ENCODE results near the gene EXOC7. TPM values are rescaled to one million over a fixed set of nuclear protein-coding genes. Genes with fewer than 3 reads are reported as not detected.

The EXOC7 gene
- total RNA-seq, 1 experiment from 2014 or later = 126 TPM

GRCh38 chr17:76079956-76080767 is 23.4 kb downstream of the EXOC7 start (continued):
- peak; percentile 58; the same call in 1 of the 2 replicates for TF ChIP-seq ZNF532 (CRISPR knock-in tag; IDR thresholded peaks at IDR 0.05; ENCODE audit: borderline replicate concordance)
- TF ChIP-seq E2F4 (CRISPR knock-in tag; IDR thresholded peaks at IDR 0.05; ENCODE audit: borderline replicate concordance, low read depth) = no peak
- no peak for TF ChIP-seq SOX15 (CRISPR knock-in tag; IDR thresholded peaks at IDR 0.05)
- no peak for TF ChIP-seq ZNF425 (CRISPR knock-in tag; conservative IDR thresholded peaks at IDR 0.05)
- TF ChIP-seq PRRX2 (CRISPR knock-in tag; IDR thresholded peaks at IDR 0.05) = 0 out of 2 replicates have a peak, but pooled peaks have one; percentile 75
- no peak for TF ChIP-seq IRF1 (CRISPR knock-in tag; IDR thresholded peaks at IDR 0.05)
- TF ChIP-seq, protein P1, sequence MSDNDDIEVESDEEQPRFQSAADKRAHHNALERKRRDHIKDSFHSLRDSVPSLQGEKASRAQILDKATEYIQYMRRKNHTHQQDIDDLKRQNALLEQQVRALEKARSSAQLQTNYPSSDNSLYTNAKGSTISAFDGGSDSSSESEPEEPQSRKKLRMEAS (CRISPR knock-in tag; IDR thresholded peaks at IDR 0.05) = no peak
- TF ChIP-seq RORB (CRISPR knock-in tag; IDR thresholded peaks at IDR 0.05) = no peak
- TF ChIP-seq IRF2 (CRISPR knock-in tag; IDR thresholded peaks at IDR 0.05; ENCODE audit: borderline replicate concordance, low read depth) = no peak
- no peak for TF ChIP-seq NFYB (CRISPR knock-in tag; conservative IDR thresholded peaks at IDR 0.05; ENCODE audit: low read depth)
- TF ChIP-seq, protein P2, sequence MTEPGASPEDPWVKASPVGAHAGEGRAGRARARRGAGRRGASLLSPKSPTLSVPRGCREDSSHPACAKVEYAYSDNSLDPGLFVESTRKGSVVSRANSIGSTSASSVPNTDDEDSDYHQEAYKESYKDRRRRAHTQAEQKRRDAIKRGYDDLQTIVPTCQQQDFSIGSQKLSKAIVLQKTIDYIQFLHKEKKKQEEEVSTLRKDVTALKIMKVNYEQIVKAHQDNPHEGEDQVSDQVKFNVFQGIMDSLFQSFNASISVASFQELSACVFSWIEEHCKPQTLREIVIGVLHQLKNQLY (CRISPR knock-in tag; IDR thresholded peaks at IDR 0.05) = no peak
- TF ChIP-seq, protein P3, sequence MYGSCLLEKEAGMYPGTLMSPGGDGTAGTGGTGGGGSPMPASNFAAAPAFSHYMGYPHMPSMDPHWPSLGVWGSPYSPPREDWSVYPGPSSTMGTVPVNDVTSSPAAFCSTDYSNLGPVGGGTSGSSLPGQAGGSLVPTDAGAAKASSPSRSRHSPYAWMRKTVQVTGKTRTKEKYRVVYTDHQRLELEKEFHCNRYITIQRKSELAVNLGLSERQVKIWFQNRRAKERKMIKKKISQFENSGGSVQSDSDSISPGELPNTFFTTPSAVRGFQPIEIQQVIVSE (CRISPR knock-in tag; IDR thresholded peaks at IDR 0.05; ENCODE audit: borderline replicate concordance) = no peak
- no peak; the same call in 1 of the 2 replicates for TF ChIP-seq E2F1 (CRISPR knock-in tag; IDR thresholded peaks at IDR 0.05)
- 0 out of 2 replicates have a peak, but pooled peaks have one; percentile 64 for TF ChIP-seq ATF1 (CRISPR knock-in tag; IDR thresholded peaks at IDR 0.05)
- TF ChIP-seq ZSCAN18 (CRISPR knock-in tag; IDR thresholded peaks at IDR 0.05) = no peak
- TF ChIP-seq SMAD4 (CRISPR knock-in tag; IDR thresholded peaks at IDR 0.05) = no peak
- TF ChIP-seq, protein P4, sequence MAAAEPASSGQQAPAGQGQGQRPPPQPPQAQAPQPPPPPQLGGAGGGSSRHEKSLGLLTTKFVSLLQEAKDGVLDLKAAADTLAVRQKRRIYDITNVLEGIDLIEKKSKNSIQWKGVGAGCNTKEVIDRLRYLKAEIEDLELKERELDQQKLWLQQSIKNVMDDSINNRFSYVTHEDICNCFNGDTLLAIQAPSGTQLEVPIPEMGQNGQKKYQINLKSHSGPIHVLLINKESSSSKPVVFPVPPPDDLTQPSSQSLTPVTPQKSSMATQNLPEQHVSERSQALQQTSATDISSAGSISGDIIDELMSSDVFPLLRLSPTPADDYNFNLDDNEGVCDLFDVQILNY (CRISPR knock-in tag; IDR thresholded peaks at IDR 0.05) = no peak
- no peak for TF ChIP-seq ZNF263 (CRISPR knock-in tag; IDR thresholded peaks at IDR 0.05; ENCODE audit: low read depth)
- TF ChIP-seq ZNF121 (CRISPR knock-in tag; IDR thresholded peaks at IDR 0.05) = no peak
- no peak for TF ChIP-seq GRHL2 (CRISPR knock-in tag; IDR thresholded peaks at IDR 0.05; ENCODE audit: insufficient replicate concordance, severe bottlenecking)
- TF ChIP-seq HMGXB4 (CRISPR knock-in tag; IDR thresholded peaks at IDR 0.05) = no peak

All from WTC11 (cell line).